ENCODE data around the gene SLC37A4.

DNA sequence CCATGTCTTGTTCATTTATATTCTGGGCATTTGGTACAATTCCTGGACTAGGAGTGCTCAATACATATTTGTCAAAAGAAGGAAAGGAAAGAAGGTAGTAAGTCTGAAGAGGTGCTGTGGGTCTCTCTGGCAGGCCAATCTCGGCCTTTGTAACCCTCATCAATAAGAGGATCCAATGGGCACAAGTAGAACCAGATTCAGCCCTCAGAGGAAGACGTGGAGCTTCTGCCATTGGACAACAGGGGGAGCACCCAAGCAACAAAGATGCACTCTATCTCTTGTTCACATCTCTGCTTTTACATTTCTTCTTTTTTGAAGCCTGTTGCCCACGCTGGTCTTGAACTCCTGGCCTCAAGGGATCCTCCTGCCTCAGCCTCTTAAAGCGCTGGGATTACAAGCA lies 34.7 kb upstream of the SLC37A4 start:
- peak; percentile 68 for TF ChIP-seq CTCF (IDR thresholded peaks at IDR 0.05; ENCODE audit: low read depth, low read length)
- TF ChIP-seq POLR2A (IDR thresholded peaks at IDR 0.05; ENCODE audit: extremely low read depth, insufficient read length) = no peak
- TF ChIP-seq MAX (IDR thresholded peaks at IDR 0.05; ENCODE audit: low read depth, low read length) = no peak
- TF ChIP-seq MYC (IDR thresholded peaks at IDR 0.05; ENCODE audit: low read depth, low read length) = no peak
